SU-DHL-6 (cell line): Measurements from ENCODE around the gene NFAT5.

Source experiments
- H2AFZ ChIP-seq: fragments of 200-600 bp; sonication (generic); 2 replicates; pipeline ENCODE4 v1.6.1; 2014; ENCODE audit warnings: low read depth, mild to moderate bottlenecking, moderate library complexity, mixed read lengths, antibody characterized with exemption, low read length; ENCODE audit not compliant: severe bottlenecking
- H3F3A ChIP-seq: fragments of 200-600 bp; shearing (Covaris generic); 2 replicates; pipeline ENCODE4 v1.6.0; 2016; ENCODE audit warnings: antibody characterized with exemption, mild to moderate bottlenecking; ENCODE audit not compliant: insufficient read depth
- H3K27ac ChIP-seq: fragments of 200-600 bp; sonication (generic); 2 replicates; pipeline ENCODE4 v1.5.1; 2016; ENCODE audit warnings: low read depth, mild to moderate bottlenecking, low read length, moderate library complexity, mixed read lengths
- H3K27me3 ChIP-seq: fragments of 200-600 bp; sonication (generic), shearing (Covaris generic); 2 replicates; pipeline ENCODE4 v1.6.0; 2014; ENCODE audit warnings: mild to moderate bottlenecking, low read length
- H3K36me3 ChIP-seq: fragments of 200-600 bp; sonication (generic); 2 replicates; pipeline ENCODE4 v1.6.1; 2014; ENCODE audit warnings: mild to moderate bottlenecking, low read length, mixed read lengths
- H3K4me2 ChIP-seq: fragments of 300-600, 200-600 bp; shearing (Covaris generic), sonication (generic); 2 replicates; pipeline ENCODE4 v1.6.0; 2014; ENCODE audit warnings: low read length, low read depth, mild to moderate bottlenecking; ENCODE audit not compliant: poor library complexity, severe bottlenecking
- H3K4me3 ChIP-seq: fragments of 200-600 bp; sonication (generic); 2 replicates; pipeline ENCODE4 v1.5.1; 2014; ENCODE audit warnings: antibody characterized with exemption, low read length, mild to moderate bottlenecking, mixed read lengths; ENCODE audit not compliant: insufficient read depth, poor library complexity, severe bottlenecking
- H3K79me2 ChIP-seq: fragments of 200-600 bp; sonication (generic); 2 replicates; pipeline ENCODE4 v1.6.1; 2014; ENCODE audit warnings: mild to moderate bottlenecking, low read length, moderate library complexity; ENCODE audit not compliant: insufficient read depth
- H3K9ac ChIP-seq: fragments of 200-600 bp; sonication (generic); 2 replicates; pipeline ENCODE4 v1.7.0; 2014; ENCODE audit warnings: mild to moderate bottlenecking, low read length
- H3K9me2 ChIP-seq: fragments of 200-600 bp; sonication (generic); replicated peaks from 2 replicates; pipeline ENCODE4 v1.6.1; 2014; ENCODE audit warnings: low read length; ENCODE audit not compliant: insufficient read depth
- H3K9me3 ChIP-seq: fragments of 200-600 bp; sonication (generic); 2 replicates; pipeline ENCODE4 v1.6.1; 2014; ENCODE audit warnings: low read length, mixed read lengths; ENCODE audit not compliant: insufficient read depth
- H4K20me1 ChIP-seq: fragments of 200-600 bp; sonication (generic); 2 replicates; pipeline ENCODE4 v1.6.1; 2014; ENCODE audit warnings: low read depth, mild to moderate bottlenecking, antibody characterized with exemption, low read length, moderate library complexity, mixed read lengths
- CTCF ChIP-seq: fragments of 200-600 bp; sonication (generic); IDR thresholded peaks from one replicate; pipeline ENCODE4 v1.5.1; 2017; ENCODE audit warnings: antibody characterized with exemption, mild to moderate bottlenecking, low read length, moderate library complexity; ENCODE audit not compliant: insufficient read depth, poor library complexity, severe bottlenecking
- EZH2phosphoT487 ChIP-seq: fragments of 200-600 bp; sonication (generic), shearing (Covaris generic); conservative IDR thresholded peaks from 2 replicates; pipeline ENCODE4 v1.6.1; 2018; ENCODE audit warnings: mild to moderate bottlenecking, antibody characterized with exemption, low read length, moderate library complexity, mixed read lengths

The NFAT5 gene

GRCh38 chr16:69693916-69694315, 128.2 kb downstream of the NFAT5 start:
- peaks cover 9% of the 10 kb centered on the region; the same call in 1 of the 2 replicates for H3F3A ChIP-seq
- H3K4me3 ChIP-seq, result no peak overlapping the region
- H3K4me2 ChIP-seq, result no peak overlapping the region
- H3K9me2 ChIP-seq, result no peaks in the 10 kb centered on the region
- no peak overlapping the region for H3K27ac ChIP-seq
- no peaks in the 10 kb centered on the region; the same call in 1 of the 2 replicates for H4K20me1 ChIP-seq
- peaks cover 17% of the 10 kb centered on the region; the same call in 1 of the 2 replicates for H3K36me3 ChIP-seq
- H2AFZ ChIP-seq, result no peak overlapping the region
- H3K9ac ChIP-seq, result no peak overlapping the region
- H3K9me3 ChIP-seq, result no peaks in the 10 kb centered on the region
- H3K79me2 ChIP-seq, result no peaks in the 10 kb centered on the region
- H3K27me3 ChIP-seq, result no peaks in the 10 kb centered on the region
- TF ChIP-seq CTCF (no peak), EZH2phosphoT487 (no peak)

- Histone ChIP-seq H3K9me2 (no peaks in the 10 kb centered on the region), H4K20me1 (no peaks in the 10 kb centered on the region; the same call in 1 of the 2 replicates), H3K4me3 (no peak overlapping the region), H2AFZ (no peak overlapping the region), H3K79me2 (no peaks in the 10 kb centered on the region), H3K27me3 (no peaks in the 10 kb centered on the region), H3K27ac (no peak overlapping the region), H3K4me2 (no peak overlapping the region), H3K9ac (no peak overlapping the region), H3K9me3 (no peaks in the 10 kb centered on the region), H3F3A (peaks cover 9% of the 10 kb centered on the region), H3K36me3 (peaks cover 14% of the 10 kb centered on the region; the same call in 1 of the 2 replicates)
- TF ChIP-seq CTCF, result no peak
Measured at GRCh38 chr16:69698404-69698803, 132.6 kb downstream of the NFAT5 start.

- Histone ChIP-seq H3K79me2 (no peaks in the 10 kb centered on the region), H3K27ac (no peak overlapping the region), H2AFZ (no peak overlapping the region), H3K27me3 (no peaks in the 10 kb centered on the region), H3K9me2 (no peaks in the 10 kb centered on the region), H3K4me2 (no peak overlapping the region), H3K9me3 (no peaks in the 10 kb centered on the region), H3K9ac (no peak overlapping the region), H3K4me3 (no peak overlapping the region), H3F3A (peaks cover 9% of the 10 kb centered on the region), H4K20me1 (no peaks in the 10 kb centered on the region; the same call in 1 of the 2 replicates), H3K36me3 (peaks cover 14% of the 10 kb centered on the region; the same call in 1 of the 2 replicates)
- TF ChIP-seq CTCF (no peak), EZH2phosphoT487 (no peak)
Measured at GRCh38 chr16:69699915-69700314, 134.1 kb downstream of the NFAT5 start.
